ENCODE data around the gene FAM177A1.
A peak's percentile ranks its signal among the peaks of the same experiment; 100 is the strongest.

The FAM177A1 gene

GRCh38 chr14:35121026-35121886 is 75.2 kb downstream of the FAM177A1 start:
- Mint-ChIP-seq H3K4me1 (peaks cover 59% of the 10 kb centered on the region), H3K27me3 (no peaks in the 10 kb centered on the region), H3K4me3 (peak overlapping the region; percentile 97), H3K9me3 (no peaks in the 10 kb centered on the region), H3K27ac (ENCODE audit: low read depth) (peak overlapping the region; percentile 99), H3K36me3 (ENCODE audit: insufficient read depth) (peaks cover 42% of the 10 kb centered on the region)
- DNase-seq (ENCODE audit: low spot score in 2 of 2) (no peak), ATAC-seq (replicated peaks; ENCODE audit: extremely low read depth, poor library complexity, severe bottlenecking) (no peak)

DNA sequence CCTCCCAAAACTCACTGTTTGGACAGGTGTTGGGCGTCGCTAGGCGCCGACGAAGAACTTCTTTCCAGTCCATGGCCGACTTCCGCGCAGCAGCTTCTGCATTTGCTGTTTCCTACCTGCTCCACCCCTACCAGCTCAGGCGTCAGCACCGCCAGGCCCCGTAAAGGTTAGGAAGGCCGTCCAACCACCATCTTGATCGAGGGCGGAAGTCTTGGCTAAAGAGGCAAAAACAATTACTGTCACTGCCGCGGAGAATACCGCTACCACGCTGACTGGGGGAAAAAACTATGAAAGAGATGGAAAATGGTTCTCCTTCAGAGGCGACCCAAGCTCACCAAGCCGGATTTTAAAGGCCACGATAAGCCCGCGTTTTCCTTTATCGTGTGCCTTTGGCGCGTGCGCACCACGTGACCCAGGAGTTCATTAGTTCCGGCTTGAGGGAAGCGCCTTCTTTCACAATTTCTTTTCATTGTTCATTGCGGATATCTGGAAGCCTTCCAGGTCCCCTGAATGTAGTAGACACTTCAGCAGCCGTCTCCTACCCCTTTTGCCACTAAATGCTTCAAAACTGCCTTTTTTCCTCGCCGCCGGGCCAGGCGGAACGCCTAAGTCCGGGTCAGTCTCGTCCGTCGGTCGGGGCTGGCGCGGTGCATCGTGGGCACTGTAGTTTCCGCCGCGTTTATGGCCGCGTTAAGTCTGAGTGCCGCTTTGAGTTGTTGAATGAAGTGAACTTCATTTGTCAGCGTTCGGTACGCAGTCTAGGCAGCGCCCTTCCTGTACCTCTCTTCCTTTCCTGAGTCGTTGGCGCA is 76.0 kb downstream of the FAM177A1 start, which contains the start of the genes PPP2R3C and PRORP:
PPP2R3C (minus strand) TSS at position 104 of the 809 bp plus-strand sequence; CDS start at position 73, 31 bp downstream.
PRORP (plus strand) TSS at position 666 of the 809 bp plus-strand sequence. CDS start 694 bp downstream, outside the sequence.
- peaks cover 38% of the 10 kb centered on the region for H3K36me3 Mint-ChIP-seq (ENCODE audit: insufficient read depth)
- peak; percentile 90 for ATAC-seq (replicated peaks; ENCODE audit: extremely low read depth, poor library complexity, severe bottlenecking)
- no peaks in the 10 kb centered on the region for H3K9me3 Mint-ChIP-seq
- peak; percentile 81 to 84 for DNase-seq (ENCODE audit: low spot score in 2 of 2)
- peaks cover 57% of the 10 kb centered on the region for H3K4me1 Mint-ChIP-seq
- H3K4me3 Mint-ChIP-seq, result peak within 1 kb of the TSS; percentile 97
- peak within 1 kb of the TSS; percentile 99 for H3K27ac Mint-ChIP-seq (ENCODE audit: low read depth)
- no peaks in the 10 kb centered on the region for H3K27me3 Mint-ChIP-seq

DNA sequence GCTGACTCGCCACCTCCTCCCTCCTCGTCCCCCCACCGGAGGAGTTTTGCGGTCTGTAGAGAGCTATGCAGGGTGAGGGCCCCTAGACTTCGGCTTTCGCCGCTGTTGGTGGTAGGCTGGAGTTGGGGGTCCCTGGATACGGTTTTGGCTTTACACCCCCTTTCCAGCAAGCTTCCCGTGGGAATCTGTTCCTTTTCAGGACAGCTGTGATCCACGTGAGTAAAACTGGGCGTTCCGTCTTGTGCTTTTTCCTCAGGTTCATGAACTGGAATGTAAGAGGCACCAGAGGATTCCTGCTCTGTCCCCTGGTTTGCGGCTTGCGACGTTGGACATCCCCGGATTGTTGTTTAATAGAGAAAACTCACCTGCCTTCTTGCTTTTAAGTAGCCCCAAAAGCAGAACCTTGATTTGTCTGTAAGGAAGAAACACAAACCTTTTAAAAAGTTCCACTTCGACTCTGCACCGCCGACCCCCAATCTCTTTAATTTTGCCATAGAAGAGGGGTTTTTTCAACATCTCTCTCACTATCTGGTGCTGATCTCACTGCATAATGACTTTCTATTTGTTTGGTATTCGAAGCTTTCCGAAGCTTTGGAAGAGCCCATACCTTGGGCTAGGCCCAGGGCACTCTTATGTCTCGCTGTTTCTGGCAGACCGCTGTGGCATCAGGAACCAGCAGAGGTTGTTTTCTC is 76.8 kb downstream of the FAM177A1 start:
- no peak for ATAC-seq (replicated peaks; ENCODE audit: extremely low read depth, poor library complexity, severe bottlenecking)
- Mint-ChIP-seq H3K27me3 (no peaks in the 10 kb centered on the region), H3K4me3 (peak overlapping the region; percentile 97), H3K36me3 (ENCODE audit: insufficient read depth) (peaks cover 41% of the 10 kb centered on the region), H3K4me1 (peaks cover 56% of the 10 kb centered on the region), H3K27ac (ENCODE audit: low read depth) (peak overlapping the region; percentile 99), H3K9me3 (no peaks in the 10 kb centered on the region)
- no peak for DNase-seq (ENCODE audit: low spot score in 2 of 2)

GRCh38 chr14:35123388-35123703 is 77.3 kb downstream of the FAM177A1 start:
- DNase-seq (ENCODE audit: low spot score in 2 of 2), result no peak
- no peak for ATAC-seq (replicated peaks; ENCODE audit: extremely low read depth, poor library complexity, severe bottlenecking)
- Mint-ChIP-seq H3K36me3 (ENCODE audit: insufficient read depth) (peaks cover 40% of the 10 kb centered on the region), H3K27ac (ENCODE audit: low read depth) (peak overlapping the region; percentile 99), H3K9me3 (no peaks in the 10 kb centered on the region), H3K27me3 (no peaks in the 10 kb centered on the region), H3K4me1 (peaks cover 56% of the 10 kb centered on the region), H3K4me3 (peak overlapping the region; percentile 97)

- H3K27me3 Mint-ChIP-seq, result no peaks in the 10 kb centered on the region
- H3K9me3 Mint-ChIP-seq, result no peaks in the 10 kb centered on the region
- peaks cover 63% of the 10 kb centered on the region for H3K4me1 Mint-ChIP-seq
- H3K36me3 Mint-ChIP-seq (ENCODE audit: insufficient read depth), result peaks cover 41% of the 10 kb centered on the region
- peak overlapping the region; percentile 99 for H3K27ac Mint-ChIP-seq (ENCODE audit: low read depth)
- peak overlapping the region; percentile 97 for H3K4me3 Mint-ChIP-seq
- no peak for ATAC-seq (replicated peaks; ENCODE audit: extremely low read depth, poor library complexity, severe bottlenecking)
- DNase-seq (ENCODE audit: low spot score in 2 of 2), result no peak
These were observed 78.1 kb downstream of the FAM177A1 start for GRCh38 chr14:35124127-35124526.
